Measurements from ENCODE around the gene ZNF358.

ZNF358 gene

GRCh38 chr19:7520131-7521051 is 4.5 kb downstream of the ZNF358 start:
- DNase-seq (ENCODE audit: low read depth in 2 of 2), result no peak

DNA sequence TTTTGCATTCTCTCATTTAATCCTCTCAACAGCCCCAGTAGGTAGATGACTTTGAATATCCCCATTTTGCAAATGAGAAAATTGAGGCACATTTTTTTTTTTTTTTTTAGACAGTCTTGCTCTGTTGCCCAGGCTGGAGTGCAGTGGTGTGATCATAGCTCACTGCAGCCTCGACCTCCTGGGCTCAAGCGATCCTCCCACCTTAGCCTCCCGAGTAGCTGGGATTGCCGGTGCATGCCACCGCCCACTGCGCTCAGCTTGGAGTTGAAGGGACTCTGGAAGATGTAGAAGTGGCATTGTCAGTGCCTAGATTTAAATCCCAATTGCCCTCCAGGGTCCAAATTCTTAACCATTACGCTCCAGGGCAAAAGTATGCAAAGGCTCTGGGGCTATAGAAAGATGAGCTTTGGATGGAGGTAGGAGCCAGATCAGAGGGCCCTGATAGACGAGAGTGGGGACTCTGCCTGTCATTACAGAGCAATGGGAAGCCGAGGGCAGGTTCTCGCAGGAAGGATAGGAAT is 5.7 kb downstream of the ZNF358 start:
- DNase-seq (ENCODE audit: low read depth in 2 of 2), result no peak

DNA sequence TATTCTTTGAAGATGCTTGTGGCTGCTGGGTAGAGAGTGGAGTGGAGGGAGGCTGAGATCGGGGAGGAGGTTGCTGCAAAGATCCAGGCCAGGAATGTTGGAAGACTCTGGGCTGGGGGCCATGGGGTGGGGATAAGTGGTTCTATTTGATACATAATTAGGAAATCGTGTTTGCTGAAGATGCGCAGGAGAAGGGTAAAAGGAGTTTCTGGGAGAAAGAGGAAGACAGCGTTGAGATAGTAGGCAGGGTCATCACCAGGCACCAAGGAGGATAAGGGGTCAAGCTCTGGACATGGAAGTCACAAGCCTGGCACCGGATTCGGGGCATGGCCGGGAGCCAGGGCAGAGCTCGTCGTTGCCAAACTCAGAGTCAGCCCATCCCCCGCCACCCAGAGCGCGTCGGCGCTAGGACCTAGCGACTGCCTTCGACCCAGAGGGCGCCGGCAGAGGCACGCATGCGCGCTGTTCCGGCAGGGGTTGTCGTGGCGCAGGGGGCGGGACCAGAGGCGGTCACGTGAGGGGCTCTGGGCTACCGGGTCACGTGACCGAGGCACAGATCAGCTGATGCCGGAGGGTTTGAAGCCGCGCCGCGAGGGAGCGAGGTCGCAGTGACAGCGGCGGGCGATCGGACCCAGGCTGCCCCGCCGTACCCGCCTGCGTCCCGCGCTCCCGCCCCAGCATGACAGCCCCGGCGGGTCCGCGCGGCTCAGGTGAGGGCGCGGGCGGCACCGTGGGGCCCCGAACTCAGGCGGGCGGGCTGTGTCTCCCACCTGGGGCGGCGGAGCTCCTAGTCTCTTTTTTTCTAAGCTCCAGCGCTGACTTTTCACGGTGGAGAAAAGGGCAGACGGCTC is 6.4 kb downstream of the ZNF358 start, which contains the start of gene MCOLN1:
Gene MCOLN1, plus strand, starts transcription at position 553 of the 851 bp plus-strand sequence. Its CDS starts 127 bp downstream, at position 680.
- DNase-seq (ENCODE audit: low read depth in 2 of 2), result peak; percentile 98 to 99

DNA sequence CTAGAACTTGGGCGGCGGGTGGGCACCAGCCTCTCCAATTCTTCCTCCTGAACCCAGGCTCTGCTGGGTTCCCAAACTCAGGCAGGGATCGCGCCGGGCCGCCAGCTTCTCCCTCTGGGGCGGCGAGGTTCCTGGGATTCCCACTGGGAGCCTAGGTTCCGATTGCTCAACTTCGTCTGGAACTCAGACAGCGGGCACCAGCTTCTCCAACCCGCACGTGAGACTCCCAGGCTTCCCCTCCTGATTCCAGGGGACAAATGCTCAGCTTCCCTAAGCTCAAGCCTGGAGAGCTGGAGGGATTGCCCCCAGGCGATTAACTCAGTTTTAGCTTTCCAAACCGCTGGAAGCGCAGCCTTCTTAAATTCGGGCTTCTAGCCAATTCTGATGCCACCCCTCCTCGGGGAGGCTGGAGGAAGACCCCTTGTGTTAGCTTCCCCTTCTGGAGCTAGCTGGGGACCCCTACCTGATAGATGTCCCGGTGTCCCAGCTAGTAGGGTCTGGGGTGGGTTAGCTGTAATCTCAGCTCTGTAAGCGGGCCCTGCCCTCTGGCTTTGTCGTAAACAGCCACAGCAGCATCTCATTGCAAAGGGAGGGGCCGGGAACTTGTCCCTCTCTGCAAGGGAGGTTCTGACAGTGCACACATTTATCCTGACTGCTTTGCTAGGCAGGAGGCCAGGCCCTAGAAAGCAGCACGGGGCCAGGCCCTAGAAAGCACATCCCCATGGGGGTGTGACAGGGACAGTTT is 7.2 kb downstream of the ZNF358 start:
- no peak for DNase-seq (ENCODE audit: low read depth in 2 of 2)

DNA sequence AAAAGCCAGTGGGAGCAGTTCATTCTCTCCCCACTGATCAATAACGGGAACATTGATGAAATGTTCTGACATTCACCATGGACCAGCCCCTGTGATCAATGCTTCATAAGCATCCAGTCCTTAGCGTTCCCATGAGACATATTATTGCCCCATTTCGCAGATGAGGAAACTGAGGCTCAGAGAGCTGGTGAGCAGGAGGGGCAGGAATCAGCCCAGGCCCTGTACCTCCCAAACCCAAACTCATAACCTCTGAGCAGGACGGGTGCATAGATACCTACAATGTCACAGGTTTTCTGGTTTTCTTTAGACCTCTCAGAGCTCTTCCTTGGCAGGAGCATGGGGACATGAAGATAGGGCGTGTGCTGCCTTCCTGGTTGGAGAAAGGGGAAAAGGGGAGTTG is 8.6 kb downstream of the ZNF358 start:
- DNase-seq (ENCODE audit: low read depth in 2 of 2), result no peak

- DNase-seq (ENCODE audit: low read depth in 2 of 2), result no peak
These were observed 9.3 kb downstream of the ZNF358 start for GRCh38 chr19:7524992-7525739.

DNA sequence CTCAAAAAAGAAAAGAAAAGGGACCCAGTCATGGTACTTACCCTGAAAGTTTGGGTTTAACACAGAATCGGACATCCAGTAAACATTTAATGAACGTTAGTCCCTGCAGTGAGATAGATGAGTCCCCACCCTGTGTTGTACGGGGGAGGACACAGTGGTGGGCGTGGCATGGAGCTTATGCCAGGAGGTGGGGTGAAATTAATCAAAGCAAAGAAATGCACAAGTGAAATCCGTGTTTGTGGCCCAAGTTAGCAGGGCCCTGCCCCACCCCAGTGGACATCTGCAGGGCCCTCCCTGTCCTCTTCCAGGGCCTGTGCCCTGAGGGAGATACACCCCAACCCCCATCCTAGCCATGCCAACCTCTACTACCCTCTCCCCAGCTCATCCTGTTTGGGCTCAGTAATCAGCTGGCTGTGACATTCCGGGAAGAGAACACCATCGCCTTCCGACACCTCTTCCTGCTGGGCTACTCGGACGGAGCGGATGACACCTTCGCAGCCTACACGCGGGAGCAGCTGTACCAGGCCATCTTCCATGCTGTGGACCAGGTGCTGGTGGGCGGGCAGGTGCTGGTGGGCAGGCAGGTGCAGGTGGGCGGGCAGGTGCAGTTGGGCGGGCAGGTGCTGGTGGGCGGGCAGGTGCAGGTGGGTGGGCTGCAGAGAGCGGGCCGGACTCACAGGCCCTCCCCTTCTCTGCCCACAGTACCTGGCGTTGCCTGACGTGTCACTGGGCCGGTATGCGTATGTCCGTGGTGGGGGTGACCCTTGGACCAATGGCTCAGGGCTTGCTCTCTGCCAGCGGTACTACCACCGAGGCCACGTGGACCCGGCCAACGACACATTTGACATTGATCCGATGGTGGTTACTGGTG is 10.4 kb downstream of the ZNF358 start:
- DNase-seq (ENCODE audit: low read depth in 2 of 2), result no peak

- no peak for DNase-seq (ENCODE audit: low read depth in 2 of 2)
These were observed 11.8 kb downstream of the ZNF358 start for GRCh38 chr19:7527516-7528191.

DNA sequence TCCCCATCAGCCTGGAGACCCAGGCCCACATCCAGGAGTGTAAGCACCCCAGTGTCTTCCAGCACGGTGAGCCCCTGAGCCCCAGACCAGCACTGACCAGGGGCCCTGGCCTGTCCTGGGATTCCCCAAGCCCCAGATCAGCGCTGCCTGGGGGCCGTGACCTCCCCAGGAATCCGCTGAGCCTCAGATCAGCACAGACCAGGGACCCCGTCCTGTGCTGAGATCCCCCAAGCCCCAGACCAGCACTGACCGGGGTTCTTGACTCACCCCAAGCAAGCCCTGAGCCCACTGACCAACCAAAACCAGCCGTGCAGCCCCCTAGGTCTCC is 12.3 kb downstream of the ZNF358 start:
- DNase-seq (ENCODE audit: low read depth in 2 of 2), result no peak

GRCh38 chr19:7528522-7529245 is 12.8 kb downstream of the ZNF358 start:
- no peak for DNase-seq (ENCODE audit: low read depth in 2 of 2)

GRCh38 chr19:7529246-7529600 is 13.3 kb downstream of the ZNF358 start:
- no peak for DNase-seq (ENCODE audit: low read depth in 2 of 2)

GRCh38 chr19:7529610-7530490 is 13.9 kb downstream of the ZNF358 start:
- no peak for DNase-seq (ENCODE audit: low read depth in 2 of 2)

DNA sequence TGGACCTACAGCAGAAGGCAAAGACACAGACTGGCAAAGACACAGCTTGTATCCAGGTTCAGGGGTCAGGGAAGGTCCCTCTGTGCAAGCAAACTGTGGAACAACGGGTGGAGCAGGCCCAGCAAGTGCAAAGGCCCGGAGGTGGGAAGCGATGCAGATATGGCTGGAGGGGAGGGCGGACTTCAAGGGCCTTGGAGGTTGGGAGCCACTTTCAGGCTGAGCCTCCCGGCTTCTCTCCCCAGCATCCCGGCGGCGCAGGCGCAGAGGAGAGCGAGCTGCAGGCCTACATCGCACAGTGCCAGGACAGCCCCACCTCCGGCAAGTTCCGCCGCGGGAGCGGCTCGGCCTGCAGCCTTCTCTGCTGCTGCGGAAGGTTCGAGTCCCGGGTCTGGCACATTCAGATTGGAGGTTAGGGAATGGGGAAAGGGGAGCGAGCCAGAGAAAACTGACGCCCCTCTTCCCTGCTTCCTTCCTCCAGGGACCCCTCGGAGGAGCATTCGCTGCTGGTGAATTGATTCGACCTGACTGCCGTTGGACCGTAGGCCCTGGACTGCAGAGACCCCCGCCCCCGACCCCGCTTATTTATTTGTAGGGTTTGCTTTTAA is 17.5 kb downstream of the ZNF358 start:
- no peak for DNase-seq (ENCODE audit: low read depth in 2 of 2)

DNA sequence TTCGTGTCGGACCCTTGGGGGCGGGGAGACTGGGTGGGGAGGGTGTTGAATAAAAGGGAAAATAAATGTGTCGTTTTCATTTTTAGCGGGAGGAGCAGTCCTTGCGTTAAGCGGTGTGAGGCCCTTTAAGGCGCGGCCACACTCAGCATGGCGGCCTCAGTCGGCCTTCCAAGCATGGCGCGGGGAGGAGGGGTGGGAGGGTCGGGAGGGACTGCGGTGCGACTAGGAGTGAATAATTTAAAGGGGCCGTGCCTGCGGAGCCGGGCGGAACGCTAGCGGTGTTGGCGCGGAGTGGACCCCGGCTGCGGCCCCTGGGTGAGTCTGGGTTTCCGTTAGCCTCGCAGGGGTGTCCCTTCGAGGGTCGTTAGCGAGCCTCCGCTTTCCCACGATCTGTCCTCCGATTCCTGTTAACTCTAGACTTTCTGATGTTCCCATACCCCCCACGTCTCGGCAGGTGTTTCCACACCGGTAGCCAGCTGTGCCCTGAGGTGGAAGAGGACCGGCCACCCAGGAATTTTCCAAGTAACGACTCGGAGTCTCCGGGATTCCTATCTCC is 18.1 kb downstream of the ZNF358 start:
- DNase-seq (ENCODE audit: low read depth in 2 of 2), result peak; percentile 70 to 71

- DNase-seq (ENCODE audit: low read depth in 2 of 2), result no peak
These were observed 18.7 kb downstream of the ZNF358 start for GRCh38 chr19:7534531-7535046.

- DNase-seq (ENCODE audit: low read depth in 2 of 2), result peak; percentile 85 to 87
These were observed 19.4 kb downstream of the ZNF358 start, which contains the start of gene PNPLA6 for GRCh38 chr19:7535047-7535997. PNPLA6 (plus strand) TSS chr19:7535717; CDS start chr19:7535789, 72 bp downstream.
